Left renal pelvis (tissue), 4 donors: Measurements from ENCODE around the gene COL5A1. TPM values are rescaled to one million over a fixed set of nuclear protein-coding genes. Genes with fewer than 3 reads are reported as not detected.

Experiments
- DNase-seq, 4 donors: peaks; one replicate each; pipeline ENCODE4 v3.0.0-alpha.2; 2013; ENCODE audit warnings: low read depth in 4 of 4, low spot score in 3 of 4
- polyA plus RNA-seq, 4 donors: library from polyadenylated mRNA; unstranded; fragments of 120-200 nt; gene quantifications; one replicate each; pipeline ENCODE4 v1.2.1, GENCODE V29; 2013; ENCODE audit not compliant: insufficient read length in 4 of 4

The COL5A1 gene
- polyA plus RNA-seq, 4 donors = 90.9 to 424 (median 114) TPM

DNA sequence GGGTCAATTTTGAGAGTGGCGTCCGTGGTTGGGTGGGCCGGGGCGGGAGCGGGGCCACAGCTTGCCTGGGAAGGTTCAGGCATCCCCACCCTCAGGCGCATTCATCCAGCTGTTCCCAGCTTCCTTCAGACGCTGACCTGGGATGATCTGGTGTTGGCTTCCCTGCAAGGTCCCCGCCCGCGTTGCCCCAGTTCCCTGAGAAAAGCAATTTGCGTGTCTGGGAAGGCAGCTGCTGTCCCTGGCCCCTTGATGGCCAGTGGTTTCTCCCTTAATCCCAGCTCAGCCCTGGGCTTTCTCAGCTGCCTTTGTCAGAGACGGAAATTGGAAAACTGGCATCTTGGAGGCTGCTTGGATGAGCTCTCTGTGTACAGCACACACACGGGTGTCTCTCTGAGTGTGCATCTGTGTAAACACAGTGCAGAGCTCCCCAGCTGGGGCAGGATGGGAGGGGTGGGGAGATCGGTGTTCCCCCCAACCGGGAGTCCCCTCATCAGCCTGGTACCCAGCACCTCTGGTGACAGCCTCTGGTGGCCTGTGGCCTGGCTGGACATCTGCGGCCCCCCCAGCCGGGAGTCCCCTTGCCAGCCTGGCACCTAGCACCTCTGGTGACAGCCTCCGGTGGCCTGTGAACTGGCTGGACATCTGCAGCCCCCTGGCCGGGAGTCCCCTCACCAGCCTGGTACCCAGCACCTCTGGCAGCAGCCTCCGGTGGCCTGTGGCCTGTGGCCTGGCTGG lies 94.0 kb downstream of the COL5A1 start:
- DNase-seq = no peak

- no peak for DNase-seq
Observed at GRCh38 chr9:134736791-134737497, 95.3 kb downstream of the COL5A1 start.

- no peak for DNase-seq
Observed at GRCh38 chr9:134737842-134738580, 96.4 kb downstream of the COL5A1 start.

DNA sequence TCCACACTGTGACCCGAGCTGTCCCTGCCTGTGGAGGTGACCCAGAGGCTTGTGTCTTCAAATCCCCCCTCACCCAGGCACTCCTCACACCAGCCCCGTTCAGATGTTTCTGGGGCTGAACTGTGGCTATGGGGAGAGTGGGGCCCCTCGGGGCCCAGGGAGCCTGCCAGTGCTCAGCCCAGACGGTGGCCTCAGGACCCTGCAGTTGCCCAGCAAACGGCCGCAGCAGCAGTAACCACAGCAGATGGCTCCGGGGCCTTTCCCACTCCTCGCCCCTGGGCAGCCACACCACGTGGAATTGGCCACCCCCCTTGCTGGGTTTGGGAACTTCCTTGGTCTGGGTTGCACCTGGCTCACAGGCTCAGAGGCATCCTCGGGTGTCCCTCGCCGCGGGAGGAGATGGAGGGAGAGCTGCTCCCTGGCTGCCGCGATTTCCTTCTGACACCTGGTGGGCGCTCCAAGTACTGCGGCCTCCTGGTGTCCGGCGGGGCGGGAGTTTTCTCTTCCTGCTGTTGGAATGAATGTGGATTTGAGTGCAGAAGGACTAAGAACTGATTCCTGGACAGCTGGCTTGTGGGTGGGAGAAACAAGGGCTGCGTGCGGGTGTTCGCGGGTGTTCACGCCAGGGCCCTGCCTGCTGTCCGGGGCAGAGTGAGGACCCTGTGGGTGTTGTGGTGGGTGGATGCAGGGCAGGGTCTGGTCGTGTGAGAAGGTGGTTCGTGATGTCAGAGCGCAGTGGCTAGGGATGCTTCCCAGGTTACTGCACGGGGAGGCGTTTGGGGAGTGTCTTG lies 97.5 kb downstream of the COL5A1 start:
- peak; percentile 23 to 55 (median 40) for DNase-seq

DNA sequence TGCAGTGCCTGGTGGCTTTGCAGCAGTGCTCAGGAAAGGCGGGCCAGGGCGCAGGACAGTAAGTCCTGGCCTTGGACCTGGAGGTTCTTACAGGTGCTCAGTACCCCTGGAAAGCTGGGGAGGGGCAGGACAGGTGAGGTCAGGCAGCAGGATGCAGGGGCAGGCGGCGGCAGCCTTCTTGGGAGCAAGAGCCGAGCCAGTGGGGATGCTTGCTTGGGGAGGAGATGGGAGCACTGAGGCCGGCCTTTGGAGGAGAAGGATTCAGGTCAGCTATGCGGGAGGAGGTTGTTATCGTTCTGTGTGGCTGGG lies 98.0 kb downstream of the COL5A1 start:
- no peak for DNase-seq

DNA sequence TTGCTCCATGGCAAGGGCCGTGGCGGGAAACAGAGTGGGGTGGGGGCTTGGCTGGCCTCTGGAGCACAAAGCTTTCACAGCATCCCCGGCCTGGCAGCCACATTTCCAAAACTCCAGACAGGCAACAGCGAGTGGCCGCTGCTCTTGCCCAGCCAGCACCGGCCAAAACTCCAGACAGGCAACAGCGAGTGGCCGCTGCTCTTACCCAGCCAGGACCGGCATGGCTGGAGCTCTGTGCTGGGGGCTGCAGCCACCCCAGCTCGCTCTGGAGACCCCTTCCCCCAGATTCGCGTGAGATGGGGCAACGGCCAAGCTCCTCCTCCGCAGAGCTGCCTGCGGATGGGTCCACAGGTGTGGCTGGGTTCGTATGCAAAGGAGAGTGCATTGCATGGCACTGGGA lies 98.5 kb downstream of the COL5A1 start:
- DNase-seq = no peak

DNA sequence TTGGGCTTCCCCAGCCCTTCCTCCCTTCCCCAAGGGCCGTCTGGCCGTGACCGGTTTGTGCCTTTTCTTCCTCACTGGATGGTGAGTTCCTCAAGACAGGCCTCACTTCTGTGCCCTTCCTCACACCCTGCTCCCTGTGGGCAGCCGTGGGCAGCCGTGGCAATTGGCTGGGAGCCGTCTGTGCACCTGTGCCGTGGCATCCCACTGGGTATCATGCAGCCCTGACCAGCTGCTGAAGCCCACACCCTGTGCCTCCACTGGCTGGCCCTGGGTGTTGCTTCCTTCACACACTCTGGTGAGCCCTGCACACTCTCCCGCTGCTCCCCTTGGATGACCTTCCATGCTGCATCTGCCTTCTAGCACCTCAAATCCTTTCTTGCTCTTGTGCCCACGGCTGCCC lies 100.2 kb downstream of the COL5A1 start:
- no peak for DNase-seq

DNA sequence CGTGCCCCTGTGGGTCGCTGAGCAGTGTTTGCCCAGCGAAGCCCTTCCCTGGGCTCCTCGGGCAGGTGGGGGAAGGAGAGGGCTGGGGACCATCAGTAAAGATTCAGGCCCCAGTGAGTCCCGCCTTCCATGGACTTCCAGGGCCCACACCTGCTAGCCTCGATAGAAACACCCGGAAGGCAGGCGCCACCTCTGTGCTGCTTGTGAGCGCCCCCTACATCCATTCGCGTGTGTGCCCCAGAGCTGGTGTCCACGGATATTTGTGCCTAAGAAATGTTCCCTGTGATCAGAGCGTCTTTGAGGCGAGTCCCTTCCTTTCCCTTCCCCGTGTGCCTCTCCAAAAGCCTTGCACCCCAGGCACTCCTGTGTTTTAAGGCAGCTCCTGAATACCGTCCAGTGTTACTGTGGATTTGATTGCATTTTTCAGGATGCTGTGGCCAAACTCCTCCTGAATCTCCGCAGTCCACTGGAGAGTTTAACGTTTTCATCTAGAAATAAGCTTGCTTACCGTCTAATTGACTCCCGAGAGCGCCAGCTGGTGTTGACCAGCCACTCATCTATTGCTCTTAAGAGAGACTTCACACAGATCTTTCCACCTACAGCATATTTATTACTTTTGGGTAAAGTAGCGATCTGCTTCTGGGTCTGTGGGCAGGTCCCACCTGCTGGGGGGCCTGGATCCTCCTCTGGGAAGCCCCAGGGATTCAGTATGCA lies 101.4 kb downstream of the COL5A1 start:
- DNase-seq = no peak

DNA sequence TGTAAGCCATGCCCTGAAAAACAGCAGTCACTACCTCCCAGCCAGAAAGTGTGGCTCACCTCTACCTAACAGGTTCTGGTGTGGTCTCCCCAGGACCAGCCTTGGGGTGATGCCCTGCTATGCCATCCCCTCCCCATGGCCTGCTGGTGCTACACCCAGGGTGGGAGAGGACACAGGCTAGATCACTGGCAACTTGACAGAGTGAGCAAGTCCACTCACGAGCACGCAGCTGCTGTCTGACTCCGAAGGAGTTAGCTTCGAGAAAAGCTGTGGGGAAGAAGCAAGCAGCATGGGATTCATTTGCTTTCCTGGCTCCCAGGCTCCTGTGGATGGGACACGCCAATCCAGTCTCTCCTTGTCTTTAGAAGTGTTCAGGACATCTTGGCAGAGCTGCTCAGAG lies 102.2 kb downstream of the COL5A1 start:
- DNase-seq = no peak

GRCh38 chr9:134744385-134745295 lies 103.0 kb downstream of the COL5A1 start:
- no peak for DNase-seq

DNA sequence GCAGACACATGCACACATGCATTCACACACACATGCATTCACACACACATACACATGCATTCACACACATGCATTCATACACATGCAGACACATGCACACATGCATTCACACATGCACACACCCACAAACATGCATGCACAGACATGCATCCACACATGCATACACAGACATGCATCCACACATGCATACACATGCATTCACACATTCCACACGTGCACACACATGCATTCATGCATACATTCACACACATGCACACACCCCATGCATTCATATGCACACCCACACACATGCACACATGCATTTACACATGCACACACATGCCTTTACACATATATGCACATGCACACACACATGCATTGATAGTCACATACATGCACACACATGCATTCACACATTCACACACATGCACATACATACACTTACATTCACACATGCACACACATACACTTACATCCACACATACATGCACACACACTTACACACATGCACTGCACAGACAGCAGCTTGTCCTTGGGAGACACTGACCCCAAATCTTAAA lies 106.4 kb downstream of the COL5A1 start:
- no peak for DNase-seq

GRCh38 chr9:134748591-134748990 lies 107.0 kb downstream of the COL5A1 start:
- no peak for DNase-seq

GRCh38 chr9:134750450-134751155 lies 109.0 kb downstream of the COL5A1 start:
- no peak for DNase-seq

- DNase-seq = no peak
Observed at GRCh38 chr9:134751622-134752021, 110.0 kb downstream of the COL5A1 start.

GRCh38 chr9:134752471-134753168 lies 111.0 kb downstream of the COL5A1 start:
- no peak for DNase-seq

DNA sequence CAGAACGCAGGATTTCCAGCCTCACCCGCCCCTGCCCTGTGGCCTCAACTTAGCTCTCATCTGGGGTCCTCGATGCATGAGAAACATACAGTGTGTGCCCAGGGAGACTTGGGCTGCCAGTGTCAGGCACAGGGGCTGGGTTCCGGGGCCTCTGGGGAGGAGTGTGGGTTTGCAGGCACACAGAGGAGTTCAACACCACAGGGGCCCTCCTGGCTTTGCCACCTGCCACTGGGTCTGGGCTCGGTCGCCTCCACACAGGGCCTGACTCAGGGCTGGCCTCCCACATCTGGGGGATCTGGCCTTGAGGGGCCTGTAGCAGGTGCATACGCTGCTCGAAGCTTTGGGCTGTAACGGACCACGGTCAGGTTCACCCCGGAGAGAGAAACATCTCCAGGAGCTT lies 111.6 kb downstream of the COL5A1 start:
- DNase-seq = no peak

- no peak for DNase-seq
Observed at GRCh38 chr9:134755221-134755907, 113.8 kb downstream of the COL5A1 start.
